SJSA1 (cell line): Measurements from ENCODE around the gene BECN2. TPM values are rescaled to one million over a fixed set of nuclear protein-coding genes. Genes with fewer than 3 reads are reported as not detected.

Experiments used
- DNase-seq, 2 experiments: peaks; one replicate each; pipeline ENCODE4 v3.0.0-alpha.2; 2015 to 2020; ENCODE audit warnings: low spot score in 2 of 2, low read depth in 1 of 2
- H3K27ac ChIP-seq: fragments of 250-450 bp; sonication (Bioruptor Pico); 2 replicates; pipeline ENCODE4 v1.5.1; 2020; ENCODE audit warnings: mild to moderate bottlenecking, moderate library complexity
- H3K27me3 ChIP-seq: fragments of 250-450 bp; sonication (Bioruptor Pico); replicated peaks from 2 replicates; pipeline ENCODE4 v1.5.1; 2020; ENCODE audit warnings: mild to moderate bottlenecking, moderate library complexity
- H3K36me3 ChIP-seq: fragments of 250-450 bp; sonication (Bioruptor Pico); 2 replicates; pipeline ENCODE4 v1.5.1; 2020; ENCODE audit warnings: mild to moderate bottlenecking
- H3K4me1 ChIP-seq: fragments of 250-450 bp; sonication (Bioruptor Pico); replicated peaks from 2 replicates; pipeline ENCODE4 v1.6.1; 2021; ENCODE audit warnings: mild to moderate bottlenecking
- H3K4me3 ChIP-seq: fragments of 250-450 bp; sonication (Bioruptor Pico); 2 replicates; pipeline ENCODE4 v1.5.1; 2020; ENCODE audit warnings: mild to moderate bottlenecking
- H3K9me3 ChIP-seq: fragments of 250-450 bp; sonication (Bioruptor Pico); replicated peaks from 2 replicates; pipeline ENCODE4 v1.5.1; 2020; ENCODE audit warnings: mild to moderate bottlenecking
- total RNA-seq: library from RNA; depleted of rRNA; stranded (reverse); fragments of >200 nt; shearing (Covaris generic); gene quantifications from 2 replicates; pipeline ENCODE4 v1.2.3, GENCODE V29; 2014; rRNA removed

BECN2 gene, protein sequence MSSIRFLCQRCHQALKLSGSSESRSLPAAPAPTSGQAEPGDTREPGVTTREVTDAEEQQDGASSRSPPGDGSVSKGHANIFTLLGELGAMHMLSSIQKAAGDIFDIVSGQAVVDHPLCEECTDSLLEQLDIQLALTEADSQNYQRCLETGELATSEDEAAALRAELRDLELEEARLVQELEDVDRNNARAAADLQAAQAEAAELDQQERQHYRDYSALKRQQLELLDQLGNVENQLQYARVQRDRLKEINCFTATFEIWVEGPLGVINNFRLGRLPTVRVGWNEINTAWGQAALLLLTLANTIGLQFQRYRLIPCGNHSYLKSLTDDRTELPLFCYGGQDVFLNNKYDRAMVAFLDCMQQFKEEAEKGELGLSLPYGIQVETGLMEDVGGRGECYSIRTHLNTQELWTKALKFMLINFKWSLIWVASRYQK
- total RNA-seq = not detected in 2 replicates

DNA sequence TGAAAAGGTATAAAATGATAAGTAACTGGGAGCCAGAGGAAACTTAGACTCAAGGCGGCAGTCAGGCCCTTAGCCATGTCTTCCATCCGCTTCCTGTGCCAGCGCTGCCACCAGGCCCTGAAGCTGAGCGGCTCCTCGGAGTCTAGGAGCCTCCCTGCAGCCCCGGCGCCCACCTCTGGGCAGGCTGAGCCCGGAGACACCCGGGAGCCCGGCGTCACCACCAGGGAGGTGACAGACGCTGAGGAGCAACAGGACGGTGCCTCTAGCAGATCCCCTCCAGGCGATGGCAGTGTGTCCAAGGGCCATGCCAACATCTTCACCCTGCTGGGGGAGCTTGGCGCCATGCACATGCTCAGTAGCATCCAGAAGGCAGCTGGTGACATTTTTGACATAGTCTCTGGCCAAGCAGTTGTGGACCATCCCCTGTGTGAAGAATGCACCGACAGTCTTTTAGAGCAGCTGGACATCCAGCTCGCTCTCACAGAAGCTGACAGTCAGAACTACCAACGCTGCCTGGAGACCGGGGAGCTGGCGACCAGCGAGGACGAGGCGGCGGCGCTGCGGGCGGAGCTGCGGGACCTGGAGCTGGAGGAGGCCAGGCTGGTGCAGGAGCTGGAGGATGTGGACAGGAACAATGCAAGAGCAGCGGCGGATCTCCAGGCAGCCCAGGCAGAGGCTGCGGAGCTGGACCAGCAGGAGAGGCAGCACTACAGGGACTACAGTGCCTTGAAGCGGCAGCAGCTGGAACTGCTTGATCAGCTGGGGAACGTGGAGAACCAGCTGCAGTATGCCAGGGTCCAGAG is at the start of gene BECN2:
Gene BECN2, plus strand, starts transcription at position 76 of the 803 bp plus-strand sequence. Its CDS starts 0 bp downstream, at position 76.
- DNase-seq = no peak
- no peaks in the 10 kb centered on the region for H3K4me1 ChIP-seq
- H3K36me3 ChIP-seq = no peaks in the 10 kb centered on the region
- no peaks in the 10 kb centered on the region for H3K27me3 ChIP-seq
- H3K9me3 ChIP-seq = no peaks in the 10 kb centered on the region
- H3K4me3 ChIP-seq = no peak within 1 kb of the TSS
- no peak within 1 kb of the TSS for H3K27ac ChIP-seq

DNA sequence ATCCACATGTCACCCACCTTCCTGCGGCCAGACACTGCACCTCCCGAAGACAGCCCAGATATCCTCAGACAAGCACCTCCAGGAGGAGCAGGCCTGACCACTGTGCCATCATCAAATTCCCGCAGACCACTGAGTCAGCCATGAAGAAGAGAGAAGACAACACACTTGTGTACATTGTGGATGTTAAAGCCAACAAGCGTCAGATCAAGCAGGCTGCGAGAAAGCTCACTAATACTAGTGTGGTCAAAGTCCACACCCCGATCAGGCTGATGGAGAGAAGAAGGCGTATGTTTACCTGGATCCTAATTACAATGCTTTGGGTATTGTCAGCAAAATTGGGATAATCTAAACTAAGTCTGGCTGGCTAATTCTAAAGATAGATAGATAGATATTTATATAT is 41.4 kb upstream of the BECN2 start:
- DNase-seq = no peak

DNA sequence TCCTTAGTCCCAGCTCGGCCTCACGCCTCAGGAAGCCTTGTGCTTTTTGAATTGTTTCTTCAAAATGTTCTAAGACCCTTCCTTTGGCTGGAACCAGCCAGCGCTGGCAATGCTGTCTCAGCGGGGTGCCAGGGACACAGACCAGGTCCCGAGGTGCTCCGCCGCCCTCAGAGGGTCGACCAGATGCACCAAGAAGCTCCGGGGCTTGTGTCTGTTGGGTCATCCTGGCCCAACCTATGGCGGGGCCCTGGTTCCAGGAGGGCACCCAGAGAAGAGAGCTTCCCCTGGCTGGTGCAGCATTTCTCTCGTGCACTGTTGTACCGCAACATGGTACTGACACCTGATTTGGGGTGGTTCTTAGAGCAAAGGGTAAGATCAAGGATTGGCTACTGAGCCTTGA is 40.1 kb upstream of the BECN2 start:
- DNase-seq = no peak
- Histone ChIP-seq H3K27ac (no peak overlapping the region), H3K9me3 (no peaks in the 10 kb centered on the region), H3K36me3 (no peaks in the 10 kb centered on the region), H3K4me1 (no peaks in the 10 kb centered on the region), H3K4me3 (no peak overlapping the region), H3K27me3 (no peaks in the 10 kb centered on the region)

More for the DNA sequence above, 41.4 kb upstream of the BECN2 start:
- H3K36me3 ChIP-seq = no peaks in the 10 kb centered on the region
- H3K27ac ChIP-seq = no peak overlapping the region
- no peak overlapping the region for H3K4me3 ChIP-seq
- H3K27me3 ChIP-seq = no peaks in the 10 kb centered on the region
- no peaks in the 10 kb centered on the region for H3K4me1 ChIP-seq
- no peaks in the 10 kb centered on the region for H3K9me3 ChIP-seq

DNA sequence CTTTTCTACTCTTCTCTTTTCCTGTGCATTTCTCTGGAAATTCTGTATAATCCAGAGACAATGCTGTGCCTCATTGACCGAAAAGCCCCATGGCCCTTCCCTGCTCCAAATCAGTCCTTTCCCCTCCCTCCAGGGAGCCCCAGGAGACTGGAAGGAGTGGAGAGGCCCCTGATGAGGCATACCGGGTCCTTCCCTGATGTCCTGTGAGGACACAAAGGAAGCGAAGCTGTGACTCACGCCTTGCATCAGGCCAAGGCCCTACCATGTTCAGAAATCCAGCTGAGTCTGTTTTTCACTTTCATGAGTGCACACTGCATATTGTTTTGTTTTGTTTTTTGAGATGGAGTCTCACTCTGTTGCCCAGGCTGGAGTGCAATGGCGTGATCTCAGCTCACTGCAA is 38.7 kb upstream of the BECN2 start:
- no peak for DNase-seq
- H3K36me3 ChIP-seq = no peaks in the 10 kb centered on the region
- H3K9me3 ChIP-seq = no peaks in the 10 kb centered on the region
- no peak overlapping the region for H3K4me3 ChIP-seq
- H3K4me1 ChIP-seq = no peaks in the 10 kb centered on the region
- no peaks in the 10 kb centered on the region for H3K27me3 ChIP-seq
- H3K27ac ChIP-seq = no peak overlapping the region

DNA sequence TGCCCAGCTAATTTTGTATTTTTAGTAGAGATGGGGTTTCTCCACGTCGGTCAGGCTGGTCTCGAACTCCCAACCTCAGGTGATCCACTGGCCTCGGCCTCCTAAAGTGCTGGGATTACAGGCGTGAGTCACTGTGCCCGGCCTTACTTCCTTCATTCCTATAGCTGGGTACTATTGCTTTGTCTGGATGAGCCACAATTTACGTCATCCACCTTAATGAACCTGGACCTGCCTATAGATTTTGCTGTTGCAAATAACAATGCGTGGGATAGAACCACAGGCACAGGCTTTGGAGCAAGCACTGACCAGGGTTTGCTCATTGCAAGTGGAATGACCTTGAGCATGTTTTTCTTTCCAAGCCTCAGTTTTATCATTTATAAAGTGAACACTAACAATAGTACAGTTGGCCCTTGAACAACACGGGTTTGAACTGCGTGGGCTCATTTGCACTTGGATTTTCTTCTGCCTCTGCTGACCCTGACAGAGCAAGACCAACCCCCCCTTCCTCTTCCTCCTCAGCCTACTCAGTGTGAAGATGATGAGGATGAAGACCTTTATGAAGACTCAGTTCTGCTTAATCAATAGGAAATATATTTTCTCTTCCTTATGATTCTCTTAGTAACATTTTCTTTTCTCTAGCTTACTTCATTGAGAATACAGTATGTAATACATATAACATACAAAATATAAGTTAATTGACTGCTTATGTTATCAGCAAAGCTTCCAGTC is 33.3 kb upstream of the BECN2 start:
- H3K27me3 ChIP-seq = no peaks in the 10 kb centered on the region
- H3K4me3 ChIP-seq = no peak overlapping the region
- DNase-seq = no peak
- H3K36me3 ChIP-seq = no peaks in the 10 kb centered on the region
- no peaks in the 10 kb centered on the region for H3K4me1 ChIP-seq
- no peaks in the 10 kb centered on the region for H3K9me3 ChIP-seq
- no peak overlapping the region for H3K27ac ChIP-seq

DNA sequence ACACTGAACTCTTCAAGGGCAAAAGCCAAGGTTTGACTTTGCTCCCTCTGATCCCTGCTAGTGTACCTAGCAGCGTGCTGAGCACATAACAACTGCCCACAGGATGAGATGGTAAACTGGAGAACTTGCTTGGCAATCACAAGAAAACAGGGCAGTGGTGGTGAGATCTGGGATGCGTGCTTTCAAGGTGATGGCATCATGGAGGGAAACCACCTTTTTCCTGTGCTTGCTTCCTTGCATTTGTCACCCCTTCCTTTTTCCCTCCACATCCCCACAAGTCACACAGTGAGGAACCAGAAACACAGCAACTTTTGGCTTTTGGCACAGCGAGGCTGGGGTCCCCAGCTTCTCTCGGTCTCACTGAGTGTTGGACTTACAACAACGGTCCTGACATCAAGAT is 31.4 kb upstream of the BECN2 start:
- DNase-seq = no peak
- Histone ChIP-seq H3K4me3 (no peak overlapping the region), H3K4me1 (no peaks in the 10 kb centered on the region), H3K27me3 (no peaks in the 10 kb centered on the region), H3K9me3 (no peaks in the 10 kb centered on the region), H3K36me3 (no peaks in the 10 kb centered on the region), H3K27ac (no peak overlapping the region)

DNA sequence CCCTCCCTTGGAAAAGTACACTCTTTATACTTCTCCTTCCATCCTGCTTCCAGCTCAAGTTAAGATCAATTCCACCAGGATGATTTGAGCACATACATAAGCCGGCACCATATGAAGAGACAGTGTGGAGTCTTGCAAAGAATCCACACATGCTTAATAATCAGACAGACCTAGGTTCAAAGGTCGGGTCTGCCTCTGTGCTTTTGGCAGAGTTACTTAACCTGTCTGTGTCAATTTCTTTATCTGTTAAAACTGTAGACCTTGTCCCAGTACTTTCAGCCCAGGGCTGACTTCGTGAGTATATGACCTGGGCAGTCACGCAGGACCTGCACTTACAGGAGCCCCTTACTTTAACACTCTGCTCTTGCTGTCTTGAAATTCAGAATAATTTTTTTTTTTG is 30.2 kb upstream of the BECN2 start:
- Histone ChIP-seq H3K36me3 (no peaks in the 10 kb centered on the region), H3K27ac (no peak overlapping the region), H3K4me1 (no peaks in the 10 kb centered on the region), H3K4me3 (no peak overlapping the region), H3K27me3 (no peaks in the 10 kb centered on the region), H3K9me3 (no peaks in the 10 kb centered on the region)
- DNase-seq = no peak

DNA sequence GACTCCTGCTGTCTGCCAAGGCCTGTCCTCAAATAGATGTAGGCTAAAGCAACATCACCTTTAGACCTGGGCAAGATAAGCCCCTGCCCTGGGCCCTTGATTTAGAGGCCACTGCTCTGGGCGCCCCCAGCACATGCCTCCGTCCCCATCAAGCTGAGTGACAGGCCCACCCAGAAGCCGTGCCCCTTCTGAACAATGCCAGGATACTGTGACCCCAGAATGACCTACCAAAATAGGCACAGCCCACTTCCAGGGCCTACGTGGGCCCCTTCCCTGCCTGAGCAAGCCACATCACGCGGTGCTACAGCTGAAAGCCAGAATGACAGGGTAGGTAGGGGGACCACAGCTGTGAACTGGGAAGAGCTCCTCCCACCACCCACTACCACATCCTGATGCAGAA is 24.7 kb upstream of the BECN2 start:
- no peak overlapping the region for H3K4me3 ChIP-seq
- no peaks in the 10 kb centered on the region for H3K36me3 ChIP-seq
- H3K27ac ChIP-seq = no peak overlapping the region
- no peaks in the 10 kb centered on the region for H3K9me3 ChIP-seq
- H3K27me3 ChIP-seq = no peaks in the 10 kb centered on the region
- no peak for DNase-seq
- no peaks in the 10 kb centered on the region for H3K4me1 ChIP-seq

DNA sequence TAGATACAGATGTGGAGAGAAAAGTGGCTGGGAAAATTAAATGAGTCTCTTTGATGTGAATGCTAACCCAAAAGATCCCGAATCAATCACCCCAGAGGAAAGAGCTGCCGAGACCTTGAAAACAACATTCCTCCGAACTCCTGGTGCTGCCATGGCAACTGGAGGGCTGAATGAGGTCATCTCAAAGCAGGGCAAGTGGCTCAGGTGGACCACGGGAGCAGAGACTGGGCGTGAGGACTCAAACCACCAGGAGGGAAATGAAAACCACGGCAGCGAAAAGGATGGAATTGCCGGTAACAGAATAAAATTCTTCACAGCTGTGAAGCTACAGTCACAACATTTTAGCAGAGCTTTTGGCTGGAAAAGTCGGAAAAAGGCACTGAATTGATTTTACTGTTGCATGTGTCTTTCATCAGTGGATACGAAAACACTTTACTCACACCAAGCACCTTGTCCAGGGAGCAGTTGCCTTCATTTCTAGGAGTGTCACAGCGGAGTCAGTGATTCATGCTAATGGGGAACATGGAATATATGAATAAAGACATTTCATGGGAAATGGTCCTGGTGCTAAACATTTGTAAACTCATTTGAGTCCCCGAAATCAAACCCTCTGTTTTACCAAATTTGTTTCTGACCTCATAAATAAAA is 23.2 kb upstream of the BECN2 start:
- Histone ChIP-seq H3K27ac (no peak overlapping the region), H3K36me3 (no peaks in the 10 kb centered on the region), H3K4me1 (no peaks in the 10 kb centered on the region), H3K27me3 (no peaks in the 10 kb centered on the region), H3K9me3 (no peaks in the 10 kb centered on the region), H3K4me3 (no peak overlapping the region)
- DNase-seq = no peak

DNA sequence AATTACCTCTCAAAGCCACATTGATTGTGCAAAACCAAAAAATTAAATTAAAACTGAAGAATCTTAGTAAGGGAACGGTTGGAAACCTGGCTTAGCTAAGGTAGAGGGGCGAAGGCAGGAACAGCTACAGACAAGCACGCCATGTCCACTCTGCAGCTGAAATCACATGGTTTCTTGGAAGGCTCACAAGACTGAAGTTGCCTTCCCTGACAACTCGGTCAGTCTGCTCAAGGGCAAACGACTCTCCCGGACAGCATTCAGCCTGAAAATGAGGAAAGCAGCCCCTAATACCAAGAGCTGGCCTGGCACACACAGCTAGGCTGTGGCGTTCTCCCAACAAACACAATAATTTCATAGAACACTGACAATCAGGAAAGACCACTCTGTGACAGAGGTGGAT is 22.7 kb upstream of the BECN2 start:
- H3K36me3 ChIP-seq = no peaks in the 10 kb centered on the region
- no peaks in the 10 kb centered on the region for H3K9me3 ChIP-seq
- no peaks in the 10 kb centered on the region for H3K4me1 ChIP-seq
- no peak overlapping the region for H3K4me3 ChIP-seq
- H3K27ac ChIP-seq = no peak overlapping the region
- H3K27me3 ChIP-seq = no peaks in the 10 kb centered on the region
- no peak for DNase-seq

DNA sequence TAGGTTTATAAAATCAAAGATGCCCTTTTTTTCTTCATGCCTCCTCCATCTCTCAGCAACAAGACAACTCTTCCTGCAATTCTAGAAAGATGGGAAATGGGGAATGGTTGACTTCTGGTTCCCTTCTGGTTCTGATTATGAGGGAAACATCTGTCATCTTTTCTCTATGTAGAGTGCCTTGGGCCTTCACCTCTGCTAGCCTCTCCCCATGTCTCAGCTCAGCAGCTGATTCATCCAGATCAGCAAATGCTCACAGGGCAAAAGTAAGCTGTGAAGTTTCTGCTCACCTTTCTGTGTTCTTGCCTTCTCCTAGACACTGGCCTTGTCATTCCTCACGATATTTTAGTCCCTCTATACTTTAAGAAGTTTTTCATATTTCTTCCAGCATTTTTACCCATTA is 17.8 kb upstream of the BECN2 start:
- DNase-seq = no peak

DNA sequence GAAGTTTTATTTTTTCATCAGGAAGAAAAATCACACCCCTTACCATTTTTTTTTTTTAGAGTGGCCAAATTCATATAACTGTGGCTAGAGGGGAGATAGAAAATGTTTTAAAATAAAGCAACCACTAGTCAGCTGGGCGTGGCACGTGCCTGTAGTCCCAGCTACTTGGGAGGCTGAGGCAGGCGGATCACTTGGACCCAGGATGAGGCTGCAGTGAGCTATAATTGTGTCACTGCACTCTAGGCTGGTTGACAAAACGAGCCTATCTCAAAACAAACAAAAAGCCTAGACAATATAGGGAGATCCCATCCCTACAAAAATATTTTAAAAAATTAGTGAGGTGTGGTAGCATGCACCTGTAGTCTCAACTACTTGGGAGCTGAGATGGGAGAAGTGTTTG is 14.8 kb upstream of the BECN2 start:
- H3K4me3 ChIP-seq = no peak overlapping the region
- H3K9me3 ChIP-seq = no peaks in the 10 kb centered on the region
- no peaks in the 10 kb centered on the region for H3K4me1 ChIP-seq
- H3K27me3 ChIP-seq = no peaks in the 10 kb centered on the region
- H3K36me3 ChIP-seq = no peaks in the 10 kb centered on the region
- no peak overlapping the region for H3K27ac ChIP-seq
- DNase-seq = no peak

More for the DNA sequence above, 17.8 kb upstream of the BECN2 start:
- Histone ChIP-seq H3K4me1 (no peaks in the 10 kb centered on the region), H3K4me3 (no peak overlapping the region), H3K27me3 (no peaks in the 10 kb centered on the region), H3K27ac (no peak overlapping the region), H3K9me3 (no peaks in the 10 kb centered on the region), H3K36me3 (no peaks in the 10 kb centered on the region)

DNA sequence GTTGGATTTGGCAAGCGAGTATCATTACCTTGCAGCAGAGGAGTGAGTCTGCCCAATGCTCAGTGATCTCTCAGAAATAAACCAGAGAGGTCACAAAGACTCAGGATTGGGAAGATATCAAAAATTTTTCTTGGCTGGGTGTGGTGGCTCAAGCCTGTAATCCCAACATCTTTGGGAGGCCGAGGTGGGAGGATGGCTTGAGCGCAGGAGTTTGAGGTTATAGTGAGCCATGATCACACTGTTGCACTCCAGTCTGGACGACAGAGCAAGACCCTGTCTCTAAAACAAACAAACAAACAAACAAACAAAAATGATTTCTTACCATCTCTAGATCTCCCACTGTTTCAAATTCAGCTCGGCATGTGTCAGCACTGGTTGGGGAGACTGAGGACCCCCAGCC is 13.3 kb upstream of the BECN2 start:
- no peaks in the 10 kb centered on the region for H3K9me3 ChIP-seq
- no peak overlapping the region for H3K4me3 ChIP-seq
- H3K27ac ChIP-seq = no peak overlapping the region
- no peaks in the 10 kb centered on the region for H3K36me3 ChIP-seq
- DNase-seq = no peak
- no peaks in the 10 kb centered on the region for H3K27me3 ChIP-seq
- no peaks in the 10 kb centered on the region for H3K4me1 ChIP-seq
